HG02884 (cell line): ENCODE results near the gene GNAS-AS1.
"Not testable (repeated sequence)": the region's sequence is repeated elsewhere in the genome, so short reads cannot be mapped to it uniquely, and the experiment has no call there.

Source experiments
- ATAC-seq: cut with Tn5 transposase; IDR thresholded peaks from one replicate; pipeline ENCODE4 v1.9.1; 2021; ENCODE audit warnings: mild to moderate bottlenecking, moderate library complexity; ENCODE audit not compliant: unreplicated experiment

GNAS-AS1 gene

GRCh38 chr20:58837717-58838116 lies 13.0 kb downstream of the GNAS-AS1 start:
- ATAC-seq, result no peak

GRCh38 chr20:58836616-58837204 lies 14.0 kb downstream of the GNAS-AS1 start:
- ATAC-seq, result no peak

GRCh38 chr20:58835231-58835630 lies 15.5 kb downstream of the GNAS-AS1 start:
- no peak for ATAC-seq

GRCh38 chr20:58833921-58834320 lies 16.8 kb downstream of the GNAS-AS1 start:
- ATAC-seq, result no peak

- no peak for ATAC-seq
These were observed 18.2 kb downstream of the GNAS-AS1 start for GRCh38 chr20:58832457-58832856.

GRCh38 chr20:58829531-58829941 lies 21.2 kb downstream of the GNAS-AS1 start:
- no peak for ATAC-seq

GRCh38 chr20:58828804-58829203 lies 21.9 kb downstream of the GNAS-AS1 start:
- not testable (repeated sequence) for ATAC-seq

- ATAC-seq, result no peak
These were observed 22.6 kb downstream of the GNAS-AS1 start for GRCh38 chr20:58828136-58828535.

- ATAC-seq, result no peak
These were observed 24.4 kb downstream of the GNAS-AS1 start for GRCh38 chr20:58826271-58826670.

GRCh38 chr20:58825450-58825849 lies 25.3 kb downstream of the GNAS-AS1 start:
- ATAC-seq, result no peak

GRCh38 chr20:58824843-58825242 lies 25.9 kb downstream of the GNAS-AS1 start:
- ATAC-seq, result no peak

- no peak for ATAC-seq
These were observed 27.7 kb downstream of the GNAS-AS1 start for GRCh38 chr20:58822748-58823730.

GRCh38 chr20:58822149-58822548 lies 28.6 kb downstream of the GNAS-AS1 start:
- no peak for ATAC-seq

- ATAC-seq, result not testable (repeated sequence)
These were observed 30.2 kb downstream of the GNAS-AS1 start for GRCh38 chr20:58820515-58820914.

- no peak for ATAC-seq
These were observed 30.8 kb downstream of the GNAS-AS1 start for GRCh38 chr20:58819921-58820320.

GRCh38 chr20:58818586-58819285 lies 32.0 kb downstream of the GNAS-AS1 start:
- no peak for ATAC-seq

- ATAC-seq, result no peak
These were observed 33.0 kb downstream of the GNAS-AS1 start for GRCh38 chr20:58817748-58818147.

GRCh38 chr20:58816957-58817651 lies 33.6 kb downstream of the GNAS-AS1 start:
- no peak for ATAC-seq

GRCh38 chr20:58816051-58816450 lies 34.7 kb downstream of the GNAS-AS1 start:
- ATAC-seq, result no peak

GRCh38 chr20:58815448-58815847 lies 35.3 kb downstream of the GNAS-AS1 start:
- no peak for ATAC-seq

- ATAC-seq, result no peak
These were observed 37.3 kb downstream of the GNAS-AS1 start for GRCh38 chr20:58813369-58813768.
